Karpas-422 (cell line): ENCODE measurements around the gene LCA5L. TPM values are rescaled to one million over a fixed set of nuclear protein-coding genes. Genes with fewer than 3 reads are reported as not detected.
"Not testable (repeated sequence)": the region's sequence is repeated elsewhere in the genome, so short reads cannot be mapped to it uniquely, and the experiment has no call there.

Experiments
- DNase-seq: peaks from one replicate; pipeline ENCODE4 v3.0.0-alpha.2; 2015
- H2AFZ ChIP-seq: fragments of 200-600 bp; sonication (generic); 2 replicates; pipeline ENCODE4 v1.6.1; 2014; ENCODE audit warnings: antibody characterized with exemption, low read length, mixed read lengths
- H3K27ac ChIP-seq: fragments of 200-600 bp; sonication (generic); 2 replicates; pipeline ENCODE4 v1.5.1; 2014; ENCODE audit warnings: mild to moderate bottlenecking, low read length, moderate library complexity
- H3K27me3 ChIP-seq: fragments of 200-600 bp; sonication (generic); 2 replicates; pipeline ENCODE4 v1.6.1; 2014; ENCODE audit warnings: low read length, mixed read lengths
- H3K36me3 ChIP-seq: fragments of 200-600 bp; sonication (generic); 2 replicates; pipeline ENCODE4 v1.6.1; 2014; ENCODE audit warnings: low read length, mixed read lengths; ENCODE audit not compliant: insufficient read depth
- H3K4me1 ChIP-seq: fragments of 200-600 bp; sonication (generic); 2 replicates; pipeline ENCODE4 v1.6.1; 2014; ENCODE audit warnings: mild to moderate bottlenecking, low read length, mixed read lengths
- H3K4me2 ChIP-seq: fragments of 200-600 bp; sonication (generic); 2 replicates; pipeline ENCODE4 v1.6.1; 2014; ENCODE audit warnings: low read length, low read depth, mild to moderate bottlenecking; ENCODE audit not compliant: poor library complexity, severe bottlenecking
- H3K4me3 ChIP-seq: fragments of 200-600 bp; sonication (generic); 2 replicates; pipeline ENCODE4 v1.5.1; 2014; ENCODE audit warnings: mild to moderate bottlenecking, antibody characterized with exemption, low read length, mixed read lengths
- H3K79me2 ChIP-seq: fragments of 200-600 bp; sonication (generic); 2 replicates; pipeline ENCODE4 v1.6.1; 2014; ENCODE audit warnings: mild to moderate bottlenecking, low read length, mixed read lengths
- H3K9ac ChIP-seq: fragments of 200-600 bp; sonication (generic); 2 replicates; pipeline ENCODE4 v1.6.0; 2014; ENCODE audit warnings: low read length
- H3K9me2 ChIP-seq: fragments of 200-600 bp; sonication (generic), shearing (Covaris generic); replicated peaks from 2 replicates; pipeline ENCODE4 v1.6.0; 2014; ENCODE audit warnings: mild to moderate bottlenecking, low read length, moderate library complexity; ENCODE audit not compliant: insufficient read depth
- H3K9me3 ChIP-seq: fragments of 300-700, 200-600 bp; sonication (generic); 2 replicates; pipeline ENCODE4 v1.6.1; 2014; ENCODE audit warnings: low read length, mixed read lengths
- H4K20me1 ChIP-seq: fragments of 200-600 bp; sonication (generic); 2 replicates; pipeline ENCODE4 v1.6.1; 2014; ENCODE audit warnings: mild to moderate bottlenecking, antibody characterized with exemption, low read length, low read depth; ENCODE audit not compliant: insufficient read depth
- total RNA-seq: library from RNA; depleted of rRNA; stranded (reverse); fragments of >200 nt; shearing (Covaris generic); gene quantifications from 2 replicates; pipeline ENCODE4 v1.2.3, GENCODE V29; 2014; ENCODE audit warnings: low replicate concordance

LCA5L gene
- total RNA-seq, 1 experiment from 2014 or later: not detected

DNA sequence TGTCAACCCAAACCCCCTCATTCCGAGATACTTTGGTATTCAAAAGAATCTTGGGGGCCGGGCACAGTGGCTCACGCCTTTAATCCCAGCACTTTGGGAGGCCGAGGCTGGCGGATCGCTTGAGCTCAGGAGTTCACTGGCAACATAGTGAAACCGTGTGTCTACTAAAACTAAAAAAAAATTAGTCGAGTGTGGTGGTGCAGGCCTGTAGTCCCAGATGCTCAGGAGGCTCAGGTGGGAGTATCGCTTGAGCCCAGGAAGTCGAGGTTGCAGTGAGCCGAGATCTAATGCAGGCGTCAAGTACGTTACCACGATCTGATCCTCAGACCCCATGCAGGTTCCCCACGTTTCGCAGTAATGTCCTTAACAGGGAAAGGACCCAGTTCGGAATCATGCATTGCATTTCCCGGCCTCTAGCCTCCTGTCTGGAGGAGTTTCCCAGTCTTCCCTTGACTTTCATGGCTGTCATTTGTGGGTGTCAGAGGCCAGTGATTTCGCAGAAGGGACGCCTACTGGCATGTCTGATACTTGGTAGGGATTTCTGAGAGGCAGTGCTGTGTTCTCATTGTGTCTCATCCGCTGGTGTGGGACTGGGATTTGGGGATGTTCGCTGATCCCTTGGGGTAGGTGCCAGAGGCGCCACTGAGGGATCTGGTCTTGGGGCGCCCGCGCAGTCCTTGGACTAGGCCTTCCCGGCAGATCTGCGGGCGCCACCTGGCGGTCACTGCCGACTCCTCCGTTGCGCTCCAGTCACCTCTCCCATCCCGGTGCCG lies 57.4 kb downstream of the LCA5L start:
- DNase-seq: peak; percentile 92
- Histone ChIP-seq H3K9me3 (no peaks in the 10 kb centered on the region), H3K36me3 (peaks cover 16% of the 10 kb centered on the region; the same call in 1 of the 2 replicates), H3K27ac (peak overlapping the region; percentile 77), H3K79me2 (peaks cover 62% of the 10 kb centered on the region), H3K27me3 (no peaks in the 10 kb centered on the region), H3K9ac (peak overlapping the region; percentile 70), H2AFZ (no peak overlapping the region), H3K4me3 (peak overlapping the region; percentile 65), H3K9me2 (no peaks in the 10 kb centered on the region), H3K4me2 (peak overlapping the region; percentile 79), H4K20me1 (no peaks in the 10 kb centered on the region; the same call in 1 of the 2 replicates), H3K4me1 (peaks cover 25% of the 10 kb centered on the region)

DNA sequence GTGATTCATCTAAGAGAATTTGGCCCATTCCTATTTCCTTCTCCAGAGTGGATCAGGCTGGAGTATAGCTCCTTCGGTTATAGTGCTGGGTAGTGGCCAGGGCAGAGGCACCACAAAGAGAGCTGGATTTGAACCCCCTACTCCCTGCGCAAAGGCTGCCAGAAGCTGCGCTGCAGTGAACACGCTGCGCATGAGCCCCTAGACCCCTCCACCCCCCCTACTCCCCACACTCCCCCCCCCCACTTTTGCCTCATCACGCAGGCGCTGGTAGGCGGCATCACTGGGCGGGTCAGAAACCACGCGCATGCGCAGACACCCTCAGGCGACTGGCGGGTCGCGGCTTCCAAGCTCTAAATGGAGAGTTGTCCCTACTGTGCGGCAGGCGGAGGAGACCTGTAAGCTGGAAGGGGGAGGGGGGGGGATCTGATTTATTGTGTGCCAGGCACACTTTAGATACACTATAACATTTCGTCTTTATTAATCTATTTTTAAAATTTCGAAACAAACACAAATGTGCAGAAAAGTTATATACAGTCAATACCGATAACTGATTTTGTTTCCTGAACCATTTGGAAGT lies 58.0 kb downstream of the LCA5L start:
- peak; percentile 94 for DNase-seq
- no peaks in the 10 kb centered on the region; the same call in 1 of the 2 replicates for H4K20me1 ChIP-seq
- peaks cover 11% of the 10 kb centered on the region; the same call in 1 of the 2 replicates for H3K36me3 ChIP-seq
- peaks cover 25% of the 10 kb centered on the region for H3K4me1 ChIP-seq
- H3K9me2 ChIP-seq: no peaks in the 10 kb centered on the region
- no peak overlapping the region for H2AFZ ChIP-seq
- peak overlapping the region; percentile 65 for H3K4me3 ChIP-seq
- no peaks in the 10 kb centered on the region for H3K27me3 ChIP-seq
- H3K27ac ChIP-seq: peak overlapping the region; percentile 77
- H3K4me2 ChIP-seq: peak overlapping the region; percentile 79
- H3K79me2 ChIP-seq: peaks cover 63% of the 10 kb centered on the region
- H3K9ac ChIP-seq: peak overlapping the region; percentile 70
- no peaks in the 10 kb centered on the region for H3K9me3 ChIP-seq

DNA sequence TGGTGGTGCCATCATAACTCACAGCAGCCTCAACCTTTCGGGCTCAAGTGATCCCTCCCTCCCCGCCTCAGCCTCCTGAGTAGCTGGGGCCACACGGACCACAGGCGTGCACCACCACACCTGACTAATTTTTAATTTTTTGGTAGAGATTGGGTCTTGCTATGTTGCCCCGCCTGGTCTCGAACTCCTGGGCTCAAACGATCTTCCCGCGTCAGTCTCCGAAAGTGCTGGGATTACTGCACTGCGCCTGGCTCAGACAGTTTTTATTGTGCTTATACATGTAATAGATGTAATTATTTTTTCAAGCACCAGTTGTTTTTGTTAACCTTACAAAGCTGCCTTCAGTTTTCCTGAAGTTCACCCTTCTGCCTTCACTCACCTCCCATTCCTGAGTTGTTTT lies 58.7 kb downstream of the LCA5L start:
- Histone ChIP-seq H4K20me1 (no peaks in the 10 kb centered on the region; the same call in 1 of the 2 replicates), H3K4me2 (peak overlapping the region; percentile 79), H3K79me2 (peaks cover 70% of the 10 kb centered on the region), H3K27me3 (no peaks in the 10 kb centered on the region), H3K4me1 (peaks cover 25% of the 10 kb centered on the region), H3K9me2 (no peaks in the 10 kb centered on the region), H3K36me3 (peaks cover 4% of the 10 kb centered on the region; the same call in 1 of the 2 replicates), H3K9me3 (no peaks in the 10 kb centered on the region), H3K9ac (peak overlapping the region; percentile 63), H3K27ac (peak overlapping the region; percentile 32; the same call in 1 of the 2 replicates), H3K4me3 (peak overlapping the region; percentile 59; the same call in 1 of the 2 replicates), H2AFZ (no peak overlapping the region)
- no peak for DNase-seq

DNA sequence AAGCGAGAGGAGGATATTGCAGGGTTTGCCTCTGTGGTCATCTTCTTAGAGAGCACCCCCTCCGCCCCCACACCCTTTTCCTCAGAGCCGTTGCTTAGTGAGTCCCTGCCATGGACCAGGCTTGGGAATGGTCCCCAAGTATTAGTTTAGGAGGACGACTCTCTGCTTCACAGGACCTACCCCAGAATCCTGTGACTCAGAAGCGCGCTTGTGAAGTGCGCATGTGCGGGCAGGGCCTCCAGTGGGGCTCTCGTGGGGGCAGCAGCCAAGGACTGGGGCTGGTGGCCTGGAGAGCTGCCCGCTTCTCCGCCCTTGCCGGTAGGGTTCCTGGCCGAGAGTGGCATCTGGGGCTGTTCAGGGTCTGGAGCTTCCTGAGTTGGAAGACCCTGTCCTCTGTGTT lies 59.4 kb downstream of the LCA5L start:
- DNase-seq: no peak
- Histone ChIP-seq H2AFZ (no peak overlapping the region), H4K20me1 (no peaks in the 10 kb centered on the region; the same call in 1 of the 2 replicates), H3K9me3 (no peaks in the 10 kb centered on the region), H3K36me3 (peaks cover 2% of the 10 kb centered on the region; the same call in 1 of the 2 replicates), H3K4me2 (no peak overlapping the region), H3K27me3 (no peaks in the 10 kb centered on the region), H3K9me2 (no peaks in the 10 kb centered on the region), H3K79me2 (peaks cover 71% of the 10 kb centered on the region), H3K4me1 (peaks cover 30% of the 10 kb centered on the region), H3K9ac (no peak overlapping the region), H3K4me3 (no peak overlapping the region), H3K27ac (no peak overlapping the region)

DNA sequence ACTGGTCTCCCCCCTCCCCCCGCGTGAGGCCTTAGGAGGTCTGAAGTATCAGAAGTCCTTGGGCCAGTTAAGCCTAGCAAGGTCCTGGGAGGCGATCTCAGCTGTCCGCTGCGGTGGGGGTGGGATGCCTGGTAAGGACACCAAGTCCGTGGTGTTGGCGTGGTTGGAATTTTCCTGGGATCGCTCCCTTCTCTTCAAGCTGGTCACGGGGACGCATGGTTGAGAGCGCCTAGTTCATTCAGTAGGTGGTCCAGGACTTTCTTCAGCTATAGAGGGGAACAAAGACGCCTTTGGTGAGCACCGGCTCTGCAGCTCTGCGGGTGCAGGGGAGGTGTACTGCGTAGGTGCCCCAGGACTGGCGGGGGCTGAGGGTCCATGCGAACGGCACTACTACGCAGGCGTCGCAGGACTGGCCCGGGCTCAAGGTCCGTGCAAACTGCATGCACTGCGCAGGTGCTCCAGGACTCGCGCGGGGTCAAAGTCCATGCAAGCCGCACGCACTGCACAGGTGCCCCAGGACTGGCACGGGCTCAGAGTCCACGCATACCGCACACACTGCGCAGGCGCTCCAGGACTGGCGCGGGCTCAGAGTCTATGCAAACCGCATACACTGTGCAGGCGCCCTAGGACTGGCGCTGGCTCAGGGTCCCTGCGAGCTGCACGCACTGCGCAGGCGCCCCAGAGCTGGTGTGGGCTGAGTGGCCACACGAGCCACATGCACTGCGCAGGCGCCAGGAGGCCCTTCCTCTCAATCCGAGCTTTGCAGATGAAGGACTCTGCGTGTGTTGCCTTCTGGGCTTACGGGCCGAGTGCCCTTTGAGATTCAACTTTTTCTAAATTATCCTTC lies 60.1 kb downstream of the LCA5L start:
- Histone ChIP-seq H3K36me3 (no peaks in the 10 kb centered on the region), H3K79me2 (peaks cover 69% of the 10 kb centered on the region), H3K9ac (no peak overlapping the region), H4K20me1 (peaks cover 3% of the 10 kb centered on the region; the same call in 1 of the 2 replicates), H3K9me3 (no peaks in the 10 kb centered on the region), H3K4me1 (peaks cover 33% of the 10 kb centered on the region), H3K9me2 (no peaks in the 10 kb centered on the region), H3K27ac (no peak overlapping the region), H3K4me3 (no peak overlapping the region), H2AFZ (no peak overlapping the region), H3K27me3 (no peaks in the 10 kb centered on the region), H3K4me2 (no peak overlapping the region)
- DNase-seq: peak; percentile 24

DNA sequence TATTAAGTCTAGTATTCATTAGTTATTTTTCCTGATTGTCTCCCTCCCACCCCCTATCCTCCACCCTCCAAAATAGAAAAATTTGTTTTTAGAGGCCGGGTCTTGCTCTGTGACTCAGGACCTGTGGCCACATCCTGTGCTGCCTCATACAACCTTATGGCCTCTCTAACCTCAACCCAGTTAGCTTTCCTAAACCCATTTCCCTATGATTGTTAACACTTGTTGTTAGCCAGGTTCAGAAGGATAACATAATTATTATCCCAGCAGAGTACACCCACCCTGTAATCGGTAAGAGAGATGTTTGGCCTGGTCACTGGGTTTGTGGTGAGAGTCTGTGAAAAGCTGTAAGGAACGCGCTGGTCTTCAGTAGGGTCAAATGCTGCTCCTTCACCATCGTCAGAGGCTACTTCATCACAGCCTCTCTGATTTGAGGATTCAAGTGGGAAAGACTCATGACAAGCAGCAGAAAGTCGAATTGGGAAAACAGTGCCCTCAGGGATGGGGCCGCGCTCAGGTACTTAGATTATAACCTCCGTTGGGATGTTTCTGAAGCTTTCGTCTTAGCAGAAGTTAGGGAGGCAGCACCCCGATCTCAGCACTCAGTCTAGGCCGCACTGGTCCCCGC lies 60.8 kb downstream of the LCA5L start:
- Histone ChIP-seq H3K79me2 (peaks cover 61% of the 10 kb centered on the region), H3K9me2 (no peaks in the 10 kb centered on the region), H3K27ac (no peak overlapping the region), H3K9ac (no peak overlapping the region), H3K4me3 (no peak overlapping the region), H3K9me3 (no peaks in the 10 kb centered on the region), H3K27me3 (no peaks in the 10 kb centered on the region), H4K20me1 (peaks cover 3% of the 10 kb centered on the region; the same call in 1 of the 2 replicates), H3K36me3 (no peaks in the 10 kb centered on the region), H2AFZ (no peak overlapping the region), H3K4me1 (peaks cover 30% of the 10 kb centered on the region), H3K4me2 (no peak overlapping the region)
- DNase-seq: no peak

DNA sequence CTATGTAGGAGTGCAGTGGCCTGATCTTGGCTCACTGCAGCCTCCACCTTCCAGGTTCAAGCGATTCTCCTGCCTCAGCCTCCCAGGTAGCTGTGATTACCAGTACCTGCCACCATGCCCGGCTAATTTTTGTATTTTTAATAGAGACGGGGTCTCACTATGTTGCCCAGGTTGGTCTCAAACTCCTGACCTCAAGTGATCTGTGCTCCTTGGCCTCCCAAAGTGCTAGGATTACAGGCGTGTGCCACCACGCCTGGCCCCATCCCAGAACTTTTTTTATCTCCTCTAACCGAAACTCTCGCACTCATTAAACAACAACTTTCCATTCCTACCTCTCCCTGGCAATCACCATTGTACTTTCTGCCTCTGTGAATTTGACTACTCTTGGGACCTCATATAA lies 63.5 kb downstream of the LCA5L start:
- not testable (repeated sequence) for DNase-seq, H2AFZ ChIP-seq, H3K4me3 ChIP-seq, H3K27ac ChIP-seq, H3K4me2 ChIP-seq, H3K36me3 ChIP-seq, H3K9ac ChIP-seq, H3K9me2 ChIP-seq, H4K20me1 ChIP-seq, H3K9me3 ChIP-seq, H3K27me3 ChIP-seq
- H3K4me1 ChIP-seq: peaks cover 13% of the 10 kb centered on the region
- H3K79me2 ChIP-seq: peaks cover 42% of the 10 kb centered on the region
